ENCODE data around the gene AKAP13.
A peak's percentile ranks its signal among the peaks of the same experiment; 100 is the strongest.

Gene AKAP13

GRCh38 chr15:85500060-85500708, 119.8 kb downstream of the AKAP13 start:
- H3K27ac Mint-ChIP-seq: peak overlapping the region; percentile 42
- H3K9me3 Mint-ChIP-seq: no peaks in the 10 kb centered on the region
- no peaks in the 10 kb centered on the region for H3K27me3 Mint-ChIP-seq
- no peak overlapping the region for H3K4me3 Mint-ChIP-seq
- peaks cover 89% of the 10 kb centered on the region for H3K4me1 Mint-ChIP-seq (ENCODE audit: low read depth)
- no peaks in the 10 kb centered on the region for H3K36me3 Mint-ChIP-seq (ENCODE audit: low read depth)
- DNase-seq: no peak

GRCh38 chr15:85500729-85501128, 120.3 kb downstream of the AKAP13 start:
- Mint-ChIP-seq H3K4me1 (ENCODE audit: low read depth) (peaks cover 85% of the 10 kb centered on the region), H3K27ac (no peak overlapping the region), H3K36me3 (ENCODE audit: low read depth) (no peaks in the 10 kb centered on the region), H3K9me3 (no peaks in the 10 kb centered on the region), H3K27me3 (no peaks in the 10 kb centered on the region), H3K4me3 (no peak overlapping the region)
- DNase-seq: no peak

- Mint-ChIP-seq H3K27me3 (no peaks in the 10 kb centered on the region), H3K27ac (peak overlapping the region; percentile 69), H3K4me1 (ENCODE audit: low read depth) (peaks cover 83% of the 10 kb centered on the region), H3K36me3 (ENCODE audit: low read depth) (no peaks in the 10 kb centered on the region), H3K4me3 (peak overlapping the region; percentile 6), H3K9me3 (no peaks in the 10 kb centered on the region)
- DNase-seq: no peak
These were observed 121.2 kb downstream of the AKAP13 start for GRCh38 chr15:85501574-85501973.

- Mint-ChIP-seq H3K9me3 (no peaks in the 10 kb centered on the region), H3K27ac (peak overlapping the region; percentile 71), H3K36me3 (ENCODE audit: low read depth) (no peaks in the 10 kb centered on the region), H3K4me3 (no peak overlapping the region), H3K4me1 (ENCODE audit: low read depth) (peaks cover 79% of the 10 kb centered on the region), H3K27me3 (no peaks in the 10 kb centered on the region)
- DNase-seq: no peak
These were observed 122.9 kb downstream of the AKAP13 start for GRCh38 chr15:85503151-85503799.

GRCh38 chr15:85504749-85505676, 124.6 kb downstream of the AKAP13 start:
- no peak for DNase-seq
- no peaks in the 10 kb centered on the region for H3K27me3 Mint-ChIP-seq
- H3K9me3 Mint-ChIP-seq: no peaks in the 10 kb centered on the region
- H3K4me3 Mint-ChIP-seq: no peak overlapping the region
- H3K4me1 Mint-ChIP-seq (ENCODE audit: low read depth): peaks cover 75% of the 10 kb centered on the region
- H3K27ac Mint-ChIP-seq: peak overlapping the region; percentile 0
- peaks cover 9% of the 10 kb centered on the region for H3K36me3 Mint-ChIP-seq (ENCODE audit: low read depth)

- Mint-ChIP-seq H3K27me3 (no peaks in the 10 kb centered on the region), H3K4me1 (ENCODE audit: low read depth) (peaks cover 69% of the 10 kb centered on the region), H3K4me3 (no peak overlapping the region), H3K9me3 (no peaks in the 10 kb centered on the region), H3K36me3 (ENCODE audit: low read depth) (peaks cover 9% of the 10 kb centered on the region), H3K27ac (peak overlapping the region; percentile 2)
- DNase-seq: no peak
These were observed 126.7 kb downstream of the AKAP13 start for GRCh38 chr15:85507114-85507513.

- H3K27ac Mint-ChIP-seq: no peak overlapping the region
- no peaks in the 10 kb centered on the region for H3K9me3 Mint-ChIP-seq
- H3K27me3 Mint-ChIP-seq: no peaks in the 10 kb centered on the region
- H3K36me3 Mint-ChIP-seq (ENCODE audit: low read depth): peaks cover 9% of the 10 kb centered on the region
- no peak for DNase-seq
- peaks cover 61% of the 10 kb centered on the region for H3K4me1 Mint-ChIP-seq (ENCODE audit: low read depth)
- no peak overlapping the region for H3K4me3 Mint-ChIP-seq
These were observed 129.6 kb downstream of the AKAP13 start for GRCh38 chr15:85509973-85510372.

GRCh38 chr15:85514413-85514812, 134.0 kb downstream of the AKAP13 start:
- no peaks in the 10 kb centered on the region for H3K27me3 Mint-ChIP-seq
- H3K4me1 Mint-ChIP-seq (ENCODE audit: low read depth): peaks cover 73% of the 10 kb centered on the region
- no peak overlapping the region for H3K27ac Mint-ChIP-seq
- peaks cover 13% of the 10 kb centered on the region for H3K36me3 Mint-ChIP-seq (ENCODE audit: low read depth)
- no peaks in the 10 kb centered on the region for H3K9me3 Mint-ChIP-seq
- no peak overlapping the region for H3K4me3 Mint-ChIP-seq
- no peak for DNase-seq

- DNase-seq: no peak
- H3K27me3 Mint-ChIP-seq: no peaks in the 10 kb centered on the region
- H3K4me3 Mint-ChIP-seq: no peak overlapping the region
- peaks cover 10% of the 10 kb centered on the region for H3K36me3 Mint-ChIP-seq (ENCODE audit: low read depth)
- H3K27ac Mint-ChIP-seq: no peak overlapping the region
- H3K4me1 Mint-ChIP-seq (ENCODE audit: low read depth): peaks cover 70% of the 10 kb centered on the region
- H3K9me3 Mint-ChIP-seq: no peaks in the 10 kb centered on the region
These were observed 134.8 kb downstream of the AKAP13 start for GRCh38 chr15:85515212-85515611.

GRCh38 chr15:85517086-85517485, 136.7 kb downstream of the AKAP13 start:
- Mint-ChIP-seq H3K27me3 (no peaks in the 10 kb centered on the region), H3K9me3 (no peaks in the 10 kb centered on the region), H3K4me3 (no peak overlapping the region), H3K4me1 (ENCODE audit: low read depth) (peaks cover 67% of the 10 kb centered on the region), H3K27ac (no peak overlapping the region), H3K36me3 (ENCODE audit: low read depth) (peaks cover 25% of the 10 kb centered on the region)
- DNase-seq: no peak

- Mint-ChIP-seq H3K36me3 (ENCODE audit: low read depth) (peaks cover 41% of the 10 kb centered on the region), H3K4me1 (ENCODE audit: low read depth) (peaks cover 69% of the 10 kb centered on the region), H3K9me3 (no peaks in the 10 kb centered on the region), H3K27me3 (no peaks in the 10 kb centered on the region), H3K4me3 (no peak overlapping the region), H3K27ac (peak overlapping the region; percentile 37)
- DNase-seq: no peak
These were observed 138.8 kb downstream of the AKAP13 start for GRCh38 chr15:85518979-85519761.

GRCh38 chr15:85520650-85521049, 140.2 kb downstream of the AKAP13 start:
- H3K4me3 Mint-ChIP-seq: no peak overlapping the region
- H3K27ac Mint-ChIP-seq: no peak overlapping the region
- no peak for DNase-seq
- no peaks in the 10 kb centered on the region for H3K9me3 Mint-ChIP-seq
- peaks cover 49% of the 10 kb centered on the region for H3K36me3 Mint-ChIP-seq (ENCODE audit: low read depth)
- H3K27me3 Mint-ChIP-seq: no peaks in the 10 kb centered on the region
- peaks cover 66% of the 10 kb centered on the region for H3K4me1 Mint-ChIP-seq (ENCODE audit: low read depth)

- H3K4me3 Mint-ChIP-seq: no peak overlapping the region
- DNase-seq: no peak
- H3K4me1 Mint-ChIP-seq (ENCODE audit: low read depth): peaks cover 53% of the 10 kb centered on the region
- H3K36me3 Mint-ChIP-seq (ENCODE audit: low read depth): peaks cover 60% of the 10 kb centered on the region
- peak overlapping the region; percentile 7 for H3K27ac Mint-ChIP-seq
- H3K9me3 Mint-ChIP-seq: no peaks in the 10 kb centered on the region
- no peaks in the 10 kb centered on the region for H3K27me3 Mint-ChIP-seq
These were observed 143.1 kb downstream of the AKAP13 start for GRCh38 chr15:85523530-85523929.

GRCh38 chr15:85525755-85526154, 145.4 kb downstream of the AKAP13 start:
- H3K9me3 Mint-ChIP-seq: no peaks in the 10 kb centered on the region
- DNase-seq: no peak
- H3K27ac Mint-ChIP-seq: peak overlapping the region; percentile 49
- peaks cover 45% of the 10 kb centered on the region for H3K4me1 Mint-ChIP-seq (ENCODE audit: low read depth)
- H3K27me3 Mint-ChIP-seq: no peaks in the 10 kb centered on the region
- H3K4me3 Mint-ChIP-seq: no peak overlapping the region
- H3K36me3 Mint-ChIP-seq (ENCODE audit: low read depth): peaks cover 65% of the 10 kb centered on the region
